Keratinocyte (primary cell): ENCODE measurements around the gene ADGRB3.

Source experiments
- CTCF ChIP-seq, 3 experiments: IDR thresholded peaks in 1 of 3; conservative IDR thresholded peaks in 1 of 3; optimal IDR thresholded peaks in 1 of 3; 2 replicates in 2 of 3; 3 replicates in 1 of 3; pipeline versions ENCODE3 to v1.5.1; 2011; ENCODE audit warnings: low read length in 3 of 3, mild to moderate bottlenecking in 3 of 3, moderate library complexity in 2 of 3, control low read depth in 1 of 3, inconsistent platforms in 1 of 3; ENCODE audit not compliant: insufficient read depth in 2 of 3; ENCODE audit errors: extremely low read depth in 1 of 3
- EZH2 ChIP-seq: IDR thresholded peaks from one replicate; pipeline ENCODE4 v1.6.1; 2012; ENCODE audit warnings: inconsistent platforms, mild to moderate bottlenecking, low read length, moderate library complexity

GRCh38 chr6:69064226-69064625, 429.1 kb downstream of the ADGRB3 start:
- TF ChIP-seq CTCF (optimal IDR thresholded peaks at IDR 0.05 in 1 of 3, IDR thresholded peaks at IDR 0.05 in 1 of 3, conservative IDR thresholded peaks at IDR 0.05 in 1 of 3; ENCODE audit: extremely low read depth in 1 of 3, insufficient read depth in 2 of 3, low read length in 3 of 3) (no peak), EZH2 (no peak)
